Effector CD4-positive, alpha-beta T cell (primary cell): Measurements from ENCODE around the gene MYO7A.
A peak's percentile ranks its signal among the peaks of the same experiment; 100 is the strongest.

ENCODE experiments used
- DNase-seq: peaks from one replicate; pipeline ENCODE4 v3.0.0-alpha.2; 2020

MYO7A gene

GRCh38 chr11:77112641-77113381, 15.2 kb upstream of the MYO7A start:
- DNase-seq: no peak

- no peak for DNase-seq
These were observed 14.5 kb upstream of the MYO7A start for GRCh38 chr11:77113382-77114088.

- DNase-seq: no peak
These were observed 14.0 kb upstream of the MYO7A start for GRCh38 chr11:77114089-77114463.

GRCh38 chr11:77115181-77115611, 12.8 kb upstream of the MYO7A start:
- no peak for DNase-seq

GRCh38 chr11:77115956-77116355, 12.1 kb upstream of the MYO7A start:
- DNase-seq: no peak

- no peak for DNase-seq
These were observed 10.6 kb upstream of the MYO7A start for GRCh38 chr11:77117492-77117891.

GRCh38 chr11:77118086-77118485, 10.0 kb upstream of the MYO7A start:
- no peak for DNase-seq

- no peak for DNase-seq
These were observed 9.1 kb upstream of the MYO7A start for GRCh38 chr11:77118971-77119370.

GRCh38 chr11:77119531-77119936, 8.5 kb upstream of the MYO7A start:
- DNase-seq: no peak

GRCh38 chr11:77120571-77120970, 7.5 kb upstream of the MYO7A start:
- DNase-seq: no peak

GRCh38 chr11:77121096-77121640, 6.9 kb upstream of the MYO7A start:
- no peak for DNase-seq

GRCh38 chr11:77121876-77122575, 6.0 kb upstream of the MYO7A start:
- DNase-seq: no peak

- DNase-seq: no peak
These were observed 5.4 kb upstream of the MYO7A start for GRCh38 chr11:77122576-77123212.

GRCh38 chr11:77123591-77123990, 4.5 kb upstream of the MYO7A start:
- DNase-seq: no peak

- no peak for DNase-seq
These were observed 4.0 kb upstream of the MYO7A start for GRCh38 chr11:77124041-77124440.

GRCh38 chr11:77124488-77124887, 3.6 kb upstream of the MYO7A start:
- no peak for DNase-seq

GRCh38 chr11:77125191-77125590, 2.9 kb upstream of the MYO7A start:
- DNase-seq: no peak

- no peak for DNase-seq
These were observed 2.4 kb upstream of the MYO7A start for GRCh38 chr11:77125695-77126094.

GRCh38 chr11:77126156-77126775, 1.8 kb upstream of the MYO7A start:
- DNase-seq: no peak

- no peak for DNase-seq
These were observed 1.2 kb upstream of the MYO7A start for GRCh38 chr11:77126861-77127234.

GRCh38 chr11:77127235-77127911, 673 bp upstream of the MYO7A start:
- peak; percentile 48 for DNase-seq
